Kasumi-1 (cell line): Measurements from ENCODE around the gene AKAP13.
A peak's percentile ranks its signal among the peaks of the same experiment; 100 is the strongest.
"Not testable (repeated sequence)": the region's sequence is repeated elsewhere in the genome, so short reads cannot be mapped to it uniquely, and the experiment has no call there.

Source experiments
- DNase-seq, 2 experiments: peaks; one replicate each; lab custom pipeline; 2025; lab: John Stamatoyannopoulos, UW

AKAP13 gene

GRCh38 chr15:85788771-85789495 is 408.5 kb downstream of the AKAP13 start:
- DNase-seq: no peak

DNA sequence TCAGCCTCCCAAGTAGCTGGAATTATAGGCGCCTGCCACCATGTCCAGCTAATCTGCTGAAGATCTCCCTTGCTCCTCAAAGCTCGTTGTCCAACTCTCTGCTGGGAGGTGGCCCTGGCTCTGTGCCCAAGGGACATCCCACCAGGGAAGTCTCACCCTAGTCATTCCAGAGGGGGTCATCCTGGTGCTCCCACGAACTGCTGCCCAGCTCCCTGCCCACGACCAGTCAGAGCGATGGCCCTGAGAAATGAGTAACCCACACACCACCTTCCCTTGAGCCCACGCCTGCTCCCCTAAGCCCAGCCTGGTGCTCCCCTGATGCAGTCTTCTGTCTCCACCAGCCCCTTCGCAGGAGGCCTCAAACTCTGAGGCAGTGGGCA is 409.1 kb downstream of the AKAP13 start:
- no peak for DNase-seq

DNA sequence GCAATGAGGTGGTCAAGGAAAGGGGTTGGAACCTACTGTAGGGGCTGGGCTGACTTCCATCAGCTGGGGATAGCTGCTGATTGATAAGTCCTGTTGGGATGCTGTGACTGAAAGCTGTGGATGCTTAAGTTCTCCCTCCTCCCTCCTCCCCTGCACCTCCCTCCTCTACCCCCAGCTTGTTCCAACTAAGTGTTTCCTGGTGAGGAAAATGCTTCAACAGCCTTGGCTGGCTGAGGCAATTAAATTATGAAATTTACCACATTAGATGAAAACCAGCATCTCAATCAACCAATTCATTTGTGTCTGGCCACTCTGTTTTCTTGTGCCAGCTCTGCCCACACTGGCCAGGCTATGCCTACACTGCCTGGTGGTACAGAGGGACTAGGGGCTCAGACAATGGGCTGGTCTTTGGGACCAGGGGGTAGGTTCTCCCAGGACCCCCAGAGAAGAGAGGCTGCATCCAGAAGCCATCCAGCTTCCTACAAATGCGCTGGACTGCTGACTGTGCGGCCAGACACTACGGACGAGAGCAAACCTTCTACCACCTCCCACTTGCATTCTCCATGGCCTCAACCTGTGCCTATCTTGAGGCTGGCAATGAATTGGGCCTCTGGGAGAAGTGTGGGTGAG is 411.8 kb downstream of the AKAP13 start:
- DNase-seq: no peak

DNA sequence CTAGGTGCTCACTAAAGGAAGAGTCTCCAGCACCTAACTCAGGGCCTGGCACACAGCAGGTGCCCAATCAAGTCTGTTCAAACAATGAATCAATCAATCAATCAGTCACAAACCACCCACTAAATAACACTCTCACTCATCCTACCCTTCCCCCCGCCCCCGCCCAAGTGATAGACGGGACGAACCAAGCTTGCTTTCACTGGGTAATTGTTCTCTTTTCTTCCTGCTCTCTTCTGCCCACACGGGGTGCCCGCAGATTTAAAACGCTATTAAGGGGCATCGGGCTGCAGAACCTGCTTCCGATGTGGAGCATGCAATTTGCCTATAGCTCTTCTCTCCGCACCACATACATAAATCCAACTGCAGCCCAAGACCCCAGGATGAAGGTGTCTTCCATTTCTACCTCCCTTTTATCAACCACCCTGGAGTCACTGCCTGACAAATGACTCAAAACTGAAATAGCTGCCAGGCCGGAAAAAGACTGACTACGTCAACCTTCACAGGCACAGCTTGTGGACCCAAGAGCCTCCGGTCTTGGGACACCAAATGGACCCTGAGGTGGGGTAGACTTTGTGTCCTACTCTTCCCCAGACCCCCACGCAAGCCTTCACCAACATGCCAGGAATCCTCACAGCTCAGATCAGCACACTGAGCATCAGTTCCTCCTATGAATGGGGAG is 412.6 kb downstream of the AKAP13 start:
- DNase-seq: no peak

- peak in 1 of 2 experiments; percentile 16 for DNase-seq
These were observed 413.5 kb downstream of the AKAP13 start for GRCh38 chr15:85793641-85794597.

DNA sequence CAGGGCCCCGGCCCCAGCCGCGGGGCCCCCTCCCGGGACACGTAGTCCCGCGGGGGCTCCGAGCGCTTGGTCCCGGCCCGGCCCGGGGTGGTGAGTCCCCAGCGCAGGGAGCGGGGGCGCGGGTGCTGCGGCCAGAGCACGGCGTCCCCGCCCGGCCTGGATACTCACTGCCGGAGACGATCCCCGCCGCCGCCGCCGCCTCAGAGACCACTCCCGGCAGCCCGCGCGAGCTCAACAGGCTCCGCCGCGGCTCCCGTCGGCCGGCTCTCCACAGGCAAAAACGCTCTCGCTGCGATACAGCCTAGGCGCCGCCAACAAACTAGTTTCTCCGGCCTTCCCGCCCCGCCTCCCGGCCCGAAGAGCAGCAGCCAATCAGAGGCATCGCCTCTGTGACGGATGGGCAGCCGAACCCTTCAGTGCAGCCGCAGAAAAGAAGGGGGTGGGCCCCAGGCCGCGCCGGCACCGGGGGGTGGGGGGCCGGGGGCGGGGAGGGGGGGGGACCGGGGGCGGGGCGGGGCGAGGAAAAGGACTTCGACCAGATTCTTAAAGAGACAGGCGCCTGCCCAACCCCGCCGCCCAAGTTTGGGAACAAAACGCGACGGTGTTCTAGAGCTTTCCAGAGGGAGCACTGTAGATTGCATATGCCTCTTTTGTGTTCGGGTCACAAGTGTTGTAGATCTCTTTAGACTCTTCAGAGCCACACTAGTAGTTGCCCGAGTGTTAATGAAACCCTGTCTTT is 414.4 kb downstream of the AKAP13 start, which contains the start of gene KLHL25:
TSS of gene KLHL25 (minus strand) at position 328 of the 739 bp plus-strand sequence. CDS start 25,115 bp downstream, outside the sequence.
- DNase-seq: peak; percentile 93 to 94

DNA sequence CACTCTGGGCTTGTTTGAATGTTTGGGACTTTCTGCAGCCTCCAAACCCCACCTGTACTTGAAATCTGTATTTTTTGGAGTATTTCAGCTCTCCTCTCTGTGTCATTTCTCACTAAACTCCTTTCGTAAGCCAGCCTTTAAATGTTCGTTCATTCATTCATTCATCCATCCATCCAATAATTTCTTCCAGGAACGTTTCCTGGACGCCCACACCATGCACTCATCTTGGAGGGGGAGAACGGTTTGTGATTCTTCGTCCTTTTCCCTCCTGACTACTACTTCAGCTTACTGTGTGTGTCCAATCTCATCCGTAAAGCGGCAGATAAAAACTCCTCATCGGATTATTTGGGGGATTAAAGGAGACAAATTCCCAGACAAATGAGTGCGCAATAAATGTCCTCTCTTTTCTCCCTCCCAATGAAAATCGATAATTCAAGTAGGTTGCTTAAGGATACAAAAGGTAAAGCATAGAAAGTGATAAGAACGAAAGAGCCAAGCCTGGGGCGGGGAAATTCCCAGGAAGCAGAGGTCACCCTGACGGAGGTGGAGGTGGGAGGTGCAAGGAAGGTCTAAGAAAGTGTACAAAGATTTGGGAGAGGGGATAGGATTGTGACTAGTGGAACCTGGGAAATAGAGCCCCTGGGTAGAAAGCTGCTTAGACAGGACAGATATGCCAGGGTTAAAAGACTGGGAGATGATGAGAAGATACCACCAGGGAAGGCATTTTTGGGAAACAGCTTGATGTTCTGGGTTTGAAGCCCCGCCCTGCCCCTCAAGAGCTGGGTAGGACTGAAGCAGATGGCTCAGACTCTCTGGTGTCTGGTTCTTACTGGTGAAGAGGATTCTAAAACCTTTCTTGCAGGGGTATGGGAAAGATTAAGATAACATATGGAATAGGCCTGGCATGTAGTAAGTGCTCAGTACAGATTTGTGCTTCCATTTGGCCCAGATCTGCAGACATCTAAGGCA is 415.2 kb downstream of the AKAP13 start:
- no peak for DNase-seq

DNA sequence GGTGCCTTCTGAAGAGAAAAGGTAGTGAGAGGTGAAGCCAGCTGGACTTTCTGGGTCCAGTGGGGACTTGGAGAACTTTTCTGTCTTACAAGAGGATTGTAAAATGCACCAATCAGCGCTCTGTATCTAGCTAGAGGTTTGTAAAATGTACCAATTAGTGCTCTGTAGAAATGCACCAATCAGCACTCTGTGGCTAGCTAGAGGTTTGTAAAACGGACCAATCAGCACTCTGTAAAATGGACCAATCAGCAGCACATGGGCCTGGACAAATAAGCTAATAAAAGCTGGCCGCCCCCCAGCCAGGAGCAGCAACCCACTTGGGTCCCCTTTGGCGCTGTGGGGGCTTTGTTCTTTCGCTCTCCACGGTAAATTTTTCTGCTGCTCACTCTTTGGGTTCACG is 416.0 kb downstream of the AKAP13 start:
- not testable (repeated sequence) for DNase-seq
